SK-N-MC (cell line): ENCODE measurements around the gene RPUSD1.

Experiments
- EZH2 ChIP-seq: fragments of 200-600 bp; sonication (generic); IDR thresholded peaks from one replicate; pipeline ENCODE4 v1.6.1; 2017; ENCODE audit warnings: antibody characterized with exemption
- FOXP2 ChIP-seq: optimal IDR thresholded peaks from 2 replicates; pipeline ENCODE3; 2011; ENCODE audit warnings: mild to moderate bottlenecking, moderate library complexity; ENCODE audit not compliant: insufficient read depth; ENCODE audit errors: extremely low read length, control extremely low read depth
- POLR2AphosphoS5 ChIP-seq: IDR thresholded peaks from 2 replicates; pipeline ENCODE4 v1.6.1; 2012; ENCODE audit warnings: mild to moderate bottlenecking, low read depth, low read length, borderline replicate concordance

GRCh38 chr16:739560-740458 is 48.4 kb downstream of the RPUSD1 start:
- TF ChIP-seq EZH2 (no peak), POLR2AphosphoS5 (no peak), FOXP2 (no peak)
